Loucy (cell line): ENCODE measurements around the gene DEPDC5.

Experiments used
- H2AFZ ChIP-seq: fragments of 200-600 bp; sonication (generic); 2 replicates; pipeline ENCODE4 v1.6.0; 2016; ENCODE audit warnings: antibody characterized with exemption, mild to moderate bottlenecking, low read length, moderate library complexity
- H3F3A ChIP-seq: fragments of 200-600 bp; 2 replicates; pipeline ENCODE4 v1.6.0; 2016; ENCODE audit warnings: antibody characterized with exemption, low read depth, mild to moderate bottlenecking
- H3K27me3 ChIP-seq: fragments of 200-600 bp; sonication (generic); 2 replicates; pipeline ENCODE4 v1.6.1; 2014; ENCODE audit warnings: low read length, mild to moderate bottlenecking; ENCODE audit not compliant: insufficient read depth, poor library complexity, severe bottlenecking
- H3K36me3 ChIP-seq: fragments of 200-600 bp; sonication (generic); 2 replicates; pipeline ENCODE4 v1.6.1; 2016; ENCODE audit warnings: low read length; ENCODE audit not compliant: insufficient read depth
- H3K4me1 ChIP-seq: fragments of 200-600 bp; sonication (generic); 2 replicates; pipeline ENCODE4 v1.5.1; 2014; ENCODE audit warnings: low read length, mild to moderate bottlenecking; ENCODE audit not compliant: insufficient read depth, poor library complexity, severe bottlenecking
- H3K4me2 ChIP-seq: fragments of 200-600 bp; sonication (generic); 2 replicates; pipeline ENCODE4 v1.6.0; 2014; ENCODE audit warnings: antibody characterized with exemption, low read length, low read depth, mild to moderate bottlenecking; ENCODE audit not compliant: poor library complexity, severe bottlenecking
- H3K4me3 ChIP-seq: fragments of 200-600 bp; sonication (generic); 2 replicates; pipeline ENCODE4 v1.5.1; 2014; ENCODE audit warnings: low read length, mild to moderate bottlenecking, mixed read lengths; ENCODE audit not compliant: poor library complexity, severe bottlenecking
- H3K79me2 ChIP-seq: fragments of 200-600 bp; sonication (generic); 2 replicates; pipeline ENCODE4 v1.6.1; 2014; ENCODE audit warnings: low read length; ENCODE audit not compliant: insufficient read depth
- H3K9ac ChIP-seq: fragments of 200-600 bp; sonication (generic); 2 replicates; pipeline ENCODE4 v1.6.0; 2014; ENCODE audit warnings: mild to moderate bottlenecking, low read depth, low read length, moderate library complexity; ENCODE audit not compliant: poor library complexity, severe bottlenecking
- H3K9me2 ChIP-seq: fragments of 200-600 bp; sonication (generic); replicated peaks from 2 replicates; pipeline ENCODE4 v1.6.1; 2016; ENCODE audit warnings: low read depth, low read length, mixed read lengths
- H3K9me3 ChIP-seq: fragments of 200-600 bp; sonication (generic); 2 replicates; pipeline ENCODE4 v1.6.1; 2014; ENCODE audit warnings: mild to moderate bottlenecking, antibody characterized with exemption, low read length, low read depth; ENCODE audit not compliant: insufficient read depth
- H4K20me1 ChIP-seq: fragments of 200-600 bp; sonication (generic); 2 replicates; pipeline ENCODE4 v1.6.0; 2014; ENCODE audit warnings: antibody characterized with exemption, low read length, mild to moderate bottlenecking; ENCODE audit not compliant: insufficient read depth, poor library complexity, severe bottlenecking
- EZH2phosphoT487 ChIP-seq: fragments of 200-600 bp; IDR thresholded peaks from 2 replicates; pipeline ENCODE4 v1.6.1; 2018; ENCODE audit warnings: antibody characterized with exemption, mild to moderate bottlenecking, moderate library complexity, borderline replicate concordance
- TF ChIP-seq, protein P1 (sequence below): fragments of 200-600 bp; sonication (generic); conservative IDR thresholded peaks from 2 replicates; pipeline ENCODE4 v1.5.1; 2014; ENCODE audit warnings: mild to moderate bottlenecking, antibody characterized with exemption, low read length

Gene DEPDC5

DNA sequence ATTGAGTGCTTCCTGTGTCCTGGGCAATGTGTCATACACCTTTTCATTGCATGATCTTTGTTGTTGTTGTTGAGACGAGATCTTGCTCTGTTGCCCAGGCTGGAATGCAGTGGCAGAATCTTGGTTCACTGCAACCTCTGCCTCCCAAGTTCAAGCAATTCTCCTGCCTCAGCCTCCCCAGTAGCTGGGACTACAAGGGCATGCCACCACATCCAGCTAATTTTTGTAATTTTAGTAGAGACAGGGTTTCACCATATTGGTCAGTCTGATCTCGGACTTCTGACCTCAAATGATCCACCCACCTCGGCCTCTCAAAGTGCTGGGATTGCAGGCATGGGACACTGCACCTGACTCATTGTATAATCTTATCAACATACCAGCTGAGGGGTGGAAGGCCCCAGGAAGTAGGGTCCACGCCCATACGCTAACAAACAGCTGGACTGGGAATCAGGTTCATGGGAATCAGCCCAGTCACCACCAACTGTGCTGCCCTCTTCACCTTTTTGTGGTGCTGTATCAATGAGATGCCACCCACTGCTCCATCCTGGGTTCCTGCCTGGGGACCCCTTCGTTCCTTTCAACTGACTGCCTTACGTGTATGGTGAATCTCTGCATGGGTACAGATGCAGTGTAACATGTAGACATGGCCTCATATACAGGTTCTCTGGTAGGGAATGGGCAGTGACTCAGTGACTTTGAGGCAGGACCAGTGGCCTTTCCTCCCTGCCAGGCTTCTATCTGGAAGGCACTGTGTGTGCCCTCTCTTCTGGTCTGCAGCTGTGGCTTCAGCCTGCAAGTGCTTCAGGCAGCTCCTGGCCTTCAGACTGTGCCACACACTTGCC lies 158.0 kb downstream of the DEPDC5 start:
- Histone ChIP-seq H2AFZ (no peak overlapping the region), H3K4me1 (no peaks in the 10 kb centered on the region), H3K9ac (no peak overlapping the region), H3K79me2 (no peaks in the 10 kb centered on the region), H4K20me1 (no peaks in the 10 kb centered on the region), H3K9me2 (no peaks in the 10 kb centered on the region), H3F3A (no peaks in the 10 kb centered on the region), H3K36me3 (no peaks in the 10 kb centered on the region), H3K27me3 (no peaks in the 10 kb centered on the region), H3K4me2 (no peak overlapping the region), H3K4me3 (no peak overlapping the region), H3K9me3 (no peaks in the 10 kb centered on the region)
- no peak for TF ChIP-seq EZH2phosphoT487
- TF ChIP-seq, protein P1, sequence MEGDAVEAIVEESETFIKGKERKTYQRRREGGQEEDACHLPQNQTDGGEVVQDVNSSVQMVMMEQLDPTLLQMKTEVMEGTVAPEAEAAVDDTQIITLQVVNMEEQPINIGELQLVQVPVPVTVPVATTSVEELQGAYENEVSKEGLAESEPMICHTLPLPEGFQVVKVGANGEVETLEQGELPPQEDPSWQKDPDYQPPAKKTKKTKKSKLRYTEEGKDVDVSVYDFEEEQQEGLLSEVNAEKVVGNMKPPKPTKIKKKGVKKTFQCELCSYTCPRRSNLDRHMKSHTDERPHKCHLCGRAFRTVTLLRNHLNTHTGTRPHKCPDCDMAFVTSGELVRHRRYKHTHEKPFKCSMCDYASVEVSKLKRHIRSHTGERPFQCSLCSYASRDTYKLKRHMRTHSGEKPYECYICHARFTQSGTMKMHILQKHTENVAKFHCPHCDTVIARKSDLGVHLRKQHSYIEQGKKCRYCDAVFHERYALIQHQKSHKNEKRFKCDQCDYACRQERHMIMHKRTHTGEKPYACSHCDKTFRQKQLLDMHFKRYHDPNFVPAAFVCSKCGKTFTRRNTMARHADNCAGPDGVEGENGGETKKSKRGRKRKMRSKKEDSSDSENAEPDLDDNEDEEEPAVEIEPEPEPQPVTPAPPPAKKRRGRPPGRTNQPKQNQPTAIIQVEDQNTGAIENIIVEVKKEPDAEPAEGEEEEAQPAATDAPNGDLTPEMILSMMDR: no peak

DNA sequence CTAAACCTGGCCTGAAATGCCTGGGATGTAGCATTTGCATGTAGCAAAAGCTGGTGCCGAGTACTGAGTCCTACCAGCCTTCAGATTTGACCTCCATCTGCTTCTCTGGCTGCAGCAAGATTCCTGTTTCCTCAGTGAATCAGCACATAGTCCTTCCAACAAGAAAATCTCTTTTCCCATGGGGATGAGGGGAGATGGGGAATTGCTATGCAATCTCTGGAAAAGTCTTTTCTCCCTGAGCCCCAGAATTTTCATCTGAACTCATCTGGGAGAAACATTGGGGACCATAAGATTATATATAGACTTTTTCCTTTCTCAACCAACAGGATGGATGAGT lies 158.6 kb downstream of the DEPDC5 start:
- Histone ChIP-seq H3K36me3 (no peaks in the 10 kb centered on the region), H3K9me3 (no peaks in the 10 kb centered on the region), H3K4me1 (no peaks in the 10 kb centered on the region), H3K27me3 (no peaks in the 10 kb centered on the region), H4K20me1 (no peaks in the 10 kb centered on the region), H3F3A (no peaks in the 10 kb centered on the region), H2AFZ (no peak overlapping the region), H3K9ac (no peak overlapping the region), H3K9me2 (no peaks in the 10 kb centered on the region), H3K79me2 (no peaks in the 10 kb centered on the region), H3K4me3 (no peak overlapping the region), H3K4me2 (no peak overlapping the region)
- TF ChIP-seq, protein P1: no peak
- TF ChIP-seq EZH2phosphoT487: no peak

DNA sequence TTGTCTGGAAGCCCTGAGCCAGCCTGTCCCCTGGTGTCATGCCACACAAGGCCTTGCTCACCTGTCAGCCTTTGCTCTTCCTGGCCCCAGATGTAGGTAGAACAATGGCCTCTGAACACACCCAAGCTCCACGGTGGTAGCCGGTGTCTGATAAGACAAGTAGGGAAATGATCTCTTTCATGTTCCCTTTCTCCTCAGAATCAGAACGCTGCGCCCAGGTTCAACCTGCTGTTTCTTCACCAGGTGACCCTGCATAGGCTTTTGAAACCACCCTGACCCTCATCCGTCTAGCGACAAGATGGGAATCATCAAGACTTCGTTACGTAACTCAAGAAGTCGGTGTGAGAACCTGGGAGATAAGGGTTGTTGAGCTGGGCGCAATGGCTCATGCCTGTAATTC lies 161.8 kb downstream of the DEPDC5 start:
- no peaks in the 10 kb centered on the region for H3F3A ChIP-seq
- H3K9ac ChIP-seq: no peak overlapping the region
- no peaks in the 10 kb centered on the region for H3K4me1 ChIP-seq
- H3K9me2 ChIP-seq: no peaks in the 10 kb centered on the region
- no peak overlapping the region for H3K4me3 ChIP-seq
- no peaks in the 10 kb centered on the region for H3K27me3 ChIP-seq
- TF ChIP-seq EZH2phosphoT487: no peak
- TF ChIP-seq, protein P1: no peak
- no peaks in the 10 kb centered on the region for H3K36me3 ChIP-seq
- no peaks in the 10 kb centered on the region for H3K9me3 ChIP-seq
- no peaks in the 10 kb centered on the region for H4K20me1 ChIP-seq
- H3K79me2 ChIP-seq: no peaks in the 10 kb centered on the region
- no peak overlapping the region for H3K4me2 ChIP-seq
- H2AFZ ChIP-seq: no peak overlapping the region
